Gastrocnemius medialis (tissue), 4 donors: ENCODE data around the gene SLC25A22.

Experiments
- CTCF ChIP-seq, 5 experiments: fragments of 450-650 bp in 3 of 5; fragments of 200-600 bp in 2 of 5; sonication (generic) in 2 of 5; IDR thresholded peaks in 4 of 5; conservative IDR thresholded peaks in 1 of 5; 1 replicate in 4 of 5; 2 replicates in 1 of 5; pipeline ENCODE4 v1.5.1; 2016 to 2019; ENCODE audit warnings: antibody characterized with exemption in 5 of 5, mild to moderate bottlenecking in 3 of 5, moderate library complexity in 3 of 5
- POLR2A ChIP-seq, 2 donors: fragments of 450-650 bp; IDR thresholded peaks; one replicate each; pipeline ENCODE4 v1.6.1; 2017; ENCODE audit warnings: antibody characterized with exemption in 2 of 2, mild to moderate bottlenecking in 2 of 2, moderate library complexity in 2 of 2

GRCh38 chr11:760236-760635 lies 37.8 kb downstream of the SLC25A22 start:
- TF ChIP-seq CTCF (IDR thresholded peaks at IDR 0.05 in 4 of 5, conservative IDR thresholded peaks at IDR 0.05 in 1 of 5) (no peak), POLR2A (IDR thresholded peaks at IDR 0.05) (no peak)
